T-helper 17 cell (primary cell): ENCODE results near the gene C14orf39. TPM values are rescaled to one million over a fixed set of nuclear protein-coding genes. Genes with fewer than 3 reads are reported as not detected.
"Not testable (repeated sequence)": the region's sequence is repeated elsewhere in the genome, so short reads cannot be mapped to it uniquely, and the experiment has no call there.

Experiments used
- ATAC-seq: fragments of 150-1000 bp; cut with Tn5 transposase; 2 replicates; pipeline ENCODE4 v1.10.0; 2021; ENCODE audit warnings: mild to moderate bottlenecking, moderate library complexity
- DNase-seq, 3 donors: peaks; one replicate each; pipeline versions ENCODE4 v3.0.0 to v3.0.0-alpha.2; 2020 to 2021
- H3K9me3 ChIP-seq: one replicate; pipeline ENCODE4 v1.7.0; 2013; ENCODE audit warnings: low read length, mild to moderate bottlenecking; ENCODE audit not compliant: control insufficient read depth, poor library complexity, severe bottlenecking
- H3K27ac Mint-ChIP-seq: one replicate; pipeline ENCODE4 v1.8.0; 2022; ENCODE audit warnings: mild to moderate bottlenecking, moderate library complexity, mixed read lengths
- H3K27me3 Mint-ChIP-seq: one replicate; pipeline ENCODE4 v1.8.0; 2022; ENCODE audit warnings: mixed read lengths
- H3K36me3 Mint-ChIP-seq: one replicate; pipeline ENCODE4 v1.8.0; 2022; ENCODE audit warnings: low read depth, mixed read lengths
- H3K4me1 Mint-ChIP-seq: one replicate; pipeline ENCODE4 v1.8.0; 2022; ENCODE audit warnings: mild to moderate bottlenecking, mixed read lengths
- H3K4me3 Mint-ChIP-seq: one replicate; pipeline ENCODE4 v1.8.0; 2022; ENCODE audit warnings: mild to moderate bottlenecking, moderate library complexity, mixed read lengths
- total RNA-seq, 4 donors: library from RNA in 2 of 4; stranded (reverse) in 2 of 4; gene quantifications; one replicate each; pipeline ENCODE4 v1.2.3 and lab custom pipeline; 2022 to 2026

C14orf39 gene
- total RNA-seq, 2 donors from 2014 or later = not detected

DNA sequence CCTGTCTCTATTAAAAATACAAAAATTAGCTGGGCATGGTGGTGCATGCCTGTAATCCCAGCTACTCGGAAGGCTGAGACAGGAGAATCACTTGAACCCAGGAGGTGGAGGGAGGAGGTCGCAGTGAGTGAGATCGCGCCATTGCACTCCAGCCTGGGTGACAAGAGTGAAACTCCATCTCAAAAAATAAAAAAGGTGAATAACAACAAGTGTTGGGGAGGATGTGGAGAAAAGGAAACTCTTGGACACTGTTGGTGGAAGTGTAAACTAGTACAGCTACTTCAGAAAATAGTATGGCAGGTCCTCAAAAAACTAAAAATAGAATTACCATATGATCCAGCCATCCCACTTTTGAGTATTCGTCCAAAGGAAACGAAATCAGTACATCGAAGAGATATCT is 5.6 kb downstream of the C14orf39 start:
- H3K4me3 Mint-ChIP-seq, H3K4me1 Mint-ChIP-seq, H3K9me3 ChIP-seq, ATAC-seq, DNase-seq, H3K27ac Mint-ChIP-seq, H3K36me3 Mint-ChIP-seq: not testable (repeated sequence)
- peaks cover 17% of the 10 kb centered on the region for H3K27me3 Mint-ChIP-seq

GRCh38 chr14:60455875-60456274 is 30.0 kb downstream of the C14orf39 start:
- DNase-seq = no peak
- no peaks in the 10 kb centered on the region for H3K9me3 ChIP-seq
- Mint-ChIP-seq H3K36me3 (no peaks in the 10 kb centered on the region), H3K4me1 (no peaks in the 10 kb centered on the region), H3K27ac (no peak overlapping the region), H3K27me3 (no peaks in the 10 kb centered on the region), H3K4me3 (no peak overlapping the region)
- no peak for ATAC-seq

DNA sequence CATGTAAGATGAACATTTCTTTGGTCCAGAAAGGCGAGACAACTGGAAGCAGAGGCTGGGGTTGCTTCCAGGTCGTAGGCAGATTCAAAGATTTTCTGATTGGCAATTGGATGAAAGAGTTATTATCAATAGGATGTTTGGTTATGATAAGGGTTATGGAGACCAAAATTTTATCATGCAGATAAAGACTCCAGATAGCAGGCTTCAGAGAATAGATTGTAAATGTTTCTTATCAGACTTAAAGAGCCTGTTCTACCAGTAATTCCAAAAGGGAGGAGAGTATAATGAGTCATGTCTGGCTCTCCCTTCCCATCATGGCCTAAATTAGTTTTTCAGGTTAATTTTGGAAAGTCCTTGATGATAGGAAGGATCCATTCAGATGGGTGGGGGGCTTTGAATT is 55.6 kb downstream of the C14orf39 start:
- DNase-seq (no peak), ATAC-seq (no peak)
- no peaks in the 10 kb centered on the region for H3K9me3 ChIP-seq
- Mint-ChIP-seq H3K4me3 (no peak overlapping the region), H3K36me3 (no peaks in the 10 kb centered on the region), H3K27ac (no peak overlapping the region), H3K4me1 (no peaks in the 10 kb centered on the region), H3K27me3 (no peaks in the 10 kb centered on the region)

GRCh38 chr14:60420050-60420449 is 65.8 kb downstream of the C14orf39 start:
- DNase-seq (no peak), ATAC-seq (no peak)
- peaks cover 2% of the 10 kb centered on the region for H3K36me3 Mint-ChIP-seq
- no peaks in the 10 kb centered on the region for H3K27me3 Mint-ChIP-seq
- H3K27ac Mint-ChIP-seq = no peak overlapping the region
- no peak overlapping the region for H3K4me3 Mint-ChIP-seq
- no peaks in the 10 kb centered on the region for H3K9me3 ChIP-seq
- peaks cover 2% of the 10 kb centered on the region for H3K4me1 Mint-ChIP-seq

GRCh38 chr14:60397550-60397949 is 88.3 kb downstream of the C14orf39 start:
- not testable (repeated sequence) for H3K4me1 Mint-ChIP-seq, H3K27ac Mint-ChIP-seq

DNA sequence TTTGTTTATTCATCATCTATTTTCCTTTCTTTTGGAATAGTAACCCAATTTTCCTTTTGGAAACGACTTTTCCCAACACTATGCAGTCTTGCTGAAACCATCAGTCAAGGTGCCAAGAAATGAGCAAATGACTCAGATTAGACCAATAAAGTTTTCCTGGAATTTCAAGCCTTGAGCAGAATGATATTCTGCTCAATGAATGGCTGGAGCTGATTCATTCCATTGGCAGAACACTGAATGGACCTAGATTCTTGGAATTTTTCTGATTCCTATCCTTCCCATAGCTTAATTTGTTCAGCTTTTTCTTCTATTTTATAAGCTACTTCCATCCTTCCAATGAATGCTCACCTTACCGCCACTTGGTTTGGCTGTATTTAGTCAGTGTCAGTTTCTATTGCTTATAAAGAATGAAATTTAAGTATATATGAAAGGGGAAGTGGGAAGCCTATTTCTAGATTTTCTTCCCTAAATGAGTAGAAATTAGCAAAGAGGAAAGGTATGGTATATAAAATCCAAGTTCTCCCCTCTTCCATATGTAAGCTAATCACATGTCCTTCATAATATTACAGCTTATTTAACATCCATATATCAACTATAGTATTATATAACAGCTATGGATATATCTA is 89.0 kb downstream of the C14orf39 start:
- Mint-ChIP-seq H3K27me3 (peaks cover 6% of the 10 kb centered on the region), H3K4me1 (no peaks in the 10 kb centered on the region), H3K36me3 (no peaks in the 10 kb centered on the region), H3K4me3 (no peak overlapping the region), H3K27ac (no peak overlapping the region)
- DNase-seq (no peak), ATAC-seq (no peak)
- no peaks in the 10 kb centered on the region for H3K9me3 ChIP-seq

More at GRCh38 chr14:60397550-60397949, 88.3 kb downstream of the C14orf39 start:
- H3K36me3 Mint-ChIP-seq, DNase-seq, H3K27me3 Mint-ChIP-seq, H3K9me3 ChIP-seq, H3K4me3 Mint-ChIP-seq: not testable (repeated sequence)
- ATAC-seq = peak; percentile 75

Other genes with a start within 250 kb of the C14orf39 start
- 100 to 1,000 TPM in 1 of 2 donors, 10 to 100 TPM in 1; 67.2 to 111 TPM for gene PPM1A, start 236.8 kb downstream of the C14orf39 start, total RNA-seq
- not detected for gene SIX6, start 23.1 kb upstream of the C14orf39 start, total RNA-seq
- gene SIX1, start 163.4 kb upstream of the C14orf39 start, total RNA-seq = not detected
- not detected for gene SIX4, start 238.3 kb upstream of the C14orf39 start, total RNA-seq
- 10 to 100 TPM; 16.1 to 19.5 TPM for gene MNAT1, start 248.7 kb upstream of the C14orf39 start, total RNA-seq